ENCODE measurements around the gene NID2.

- no peak for TF ChIP-seq EZH2 (IDR thresholded peaks at IDR 0.05; ENCODE audit: low read length, missing control alignments)
- TF ChIP-seq CTCF (conservative IDR thresholded peaks at IDR 0.05 in 1 of 2, IDR thresholded peaks at IDR 0.05 in 1 of 2; ENCODE audit: low read depth in 1 of 2, low read length in 2 of 2): no peak
These were observed 15.8 kb downstream of the NID2 start for GRCh38 chr14:52053044-52053443.
